Activated naive CD8-positive, alpha-beta T cell (primary cell): ENCODE data around the gene ATP10D.

Source experiments
- H3K27ac Mint-ChIP-seq: one replicate; pipeline ENCODE4 v1.8.0; 2021; ENCODE audit warnings: mixed read lengths
- H3K27me3 Mint-ChIP-seq: one replicate; pipeline ENCODE4 v1.8.0; 2021; ENCODE audit warnings: mixed read lengths
- H3K36me3 Mint-ChIP-seq: one replicate; pipeline ENCODE4 v1.8.0; 2021; ENCODE audit warnings: mixed read lengths
- H3K4me1 Mint-ChIP-seq: one replicate; pipeline ENCODE4 v1.8.0; 2021; ENCODE audit warnings: low read depth, mixed read lengths
- H3K4me3 Mint-ChIP-seq: one replicate; pipeline ENCODE4 v1.8.0; 2021; ENCODE audit warnings: mild to moderate bottlenecking, mixed read lengths
- H3K9me3 Mint-ChIP-seq: one replicate; pipeline ENCODE4 v1.8.0; 2021; ENCODE audit warnings: low read depth, mixed read lengths

ATP10D gene

DNA sequence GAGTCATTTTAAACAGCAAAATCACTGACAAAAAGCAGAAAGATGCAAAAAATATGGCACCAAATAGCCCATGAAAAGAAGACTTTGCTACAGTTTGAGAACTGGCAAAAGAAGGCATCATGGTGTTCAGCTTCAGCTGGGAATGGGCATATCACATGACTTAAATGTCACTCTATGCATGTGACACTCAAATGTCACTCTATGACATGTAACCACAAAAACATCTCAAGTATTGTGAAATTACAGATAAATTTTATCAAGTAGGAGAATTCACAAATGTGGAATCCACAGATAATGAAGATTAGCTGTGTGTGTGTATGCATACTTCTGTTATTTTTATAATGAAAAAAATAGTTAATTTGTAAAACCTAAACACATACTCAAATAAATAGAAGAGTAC lies 81.9 kb downstream of the ATP10D start:
- H3K27ac Mint-ChIP-seq, result no peak overlapping the region
- H3K36me3 Mint-ChIP-seq, result peaks cover 8% of the 10 kb centered on the region
- no peaks in the 10 kb centered on the region for H3K9me3 Mint-ChIP-seq
- H3K4me1 Mint-ChIP-seq, result no peaks in the 10 kb centered on the region
- no peaks in the 10 kb centered on the region for H3K27me3 Mint-ChIP-seq
- no peak overlapping the region for H3K4me3 Mint-ChIP-seq

DNA sequence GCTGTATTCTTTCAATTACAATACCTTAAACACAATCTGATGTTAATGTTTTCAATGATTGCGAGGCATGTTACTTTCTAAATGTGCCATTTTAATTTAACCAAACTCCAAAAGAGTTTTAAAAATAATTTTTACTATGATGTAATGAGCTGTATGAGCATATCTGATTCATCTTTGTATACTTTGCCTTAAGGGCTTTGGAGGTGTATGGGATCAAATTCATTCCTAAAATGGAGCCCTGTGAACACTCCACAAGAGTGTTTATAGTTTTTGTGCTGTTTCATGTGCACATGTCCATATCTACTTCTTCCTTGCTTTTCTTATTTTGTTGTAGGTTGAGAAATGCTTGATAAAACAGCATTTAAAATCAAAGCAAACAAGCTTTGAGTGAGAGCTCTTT lies 82.4 kb downstream of the ATP10D start:
- H3K4me1 Mint-ChIP-seq, result no peaks in the 10 kb centered on the region
- H3K27me3 Mint-ChIP-seq, result no peaks in the 10 kb centered on the region
- H3K27ac Mint-ChIP-seq, result no peak overlapping the region
- no peak overlapping the region for H3K4me3 Mint-ChIP-seq
- H3K36me3 Mint-ChIP-seq, result peaks cover 8% of the 10 kb centered on the region
- no peaks in the 10 kb centered on the region for H3K9me3 Mint-ChIP-seq

DNA sequence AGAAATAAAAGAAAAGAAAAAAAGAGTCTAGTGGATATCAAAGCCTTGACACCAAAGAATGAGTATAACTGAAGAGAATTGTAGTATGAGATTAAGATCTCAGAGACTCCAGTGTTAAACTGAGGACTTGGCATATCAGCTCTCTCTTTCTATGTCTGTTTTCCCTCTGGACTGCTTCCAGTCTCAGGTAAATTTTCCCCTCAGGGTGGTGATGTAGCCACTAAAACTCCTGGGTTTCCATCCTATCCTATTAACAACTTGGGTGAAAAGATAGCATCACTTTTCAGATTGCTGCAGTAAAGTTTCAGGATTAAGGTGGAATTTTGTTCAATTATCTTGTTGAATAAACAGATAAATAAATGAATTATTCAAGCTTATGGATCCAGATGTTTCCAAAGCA lies 85.7 kb downstream of the ATP10D start:
- no peak overlapping the region for H3K27ac Mint-ChIP-seq
- H3K9me3 Mint-ChIP-seq, result no peaks in the 10 kb centered on the region
- H3K4me3 Mint-ChIP-seq, result no peak overlapping the region
- H3K4me1 Mint-ChIP-seq, result no peaks in the 10 kb centered on the region
- no peaks in the 10 kb centered on the region for H3K27me3 Mint-ChIP-seq
- peaks cover 14% of the 10 kb centered on the region for H3K36me3 Mint-ChIP-seq

DNA sequence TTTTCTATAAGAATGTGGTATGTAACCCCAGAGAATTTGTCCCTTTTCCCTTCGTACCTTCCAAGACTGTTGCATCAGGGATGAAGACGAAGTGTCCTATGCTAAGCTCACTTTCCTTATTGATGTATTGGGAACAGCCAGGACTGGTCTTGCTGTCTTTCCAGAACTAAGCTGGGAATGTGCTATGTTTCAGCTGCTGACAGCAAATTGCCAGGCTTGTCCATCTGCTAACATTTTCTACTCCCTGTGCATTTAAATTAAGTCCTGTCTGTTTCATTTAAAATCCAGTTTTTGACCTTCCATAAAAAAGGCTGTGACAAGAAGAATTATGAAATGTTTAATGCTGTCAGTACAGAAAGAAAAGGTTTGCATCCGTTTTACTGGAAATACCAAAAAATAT lies 87.9 kb downstream of the ATP10D start:
- peaks cover 23% of the 10 kb centered on the region for H3K36me3 Mint-ChIP-seq
- H3K9me3 Mint-ChIP-seq, result no peaks in the 10 kb centered on the region
- H3K27ac Mint-ChIP-seq, result no peak overlapping the region
- no peak overlapping the region for H3K4me3 Mint-ChIP-seq
- no peaks in the 10 kb centered on the region for H3K27me3 Mint-ChIP-seq
- no peaks in the 10 kb centered on the region for H3K4me1 Mint-ChIP-seq

DNA sequence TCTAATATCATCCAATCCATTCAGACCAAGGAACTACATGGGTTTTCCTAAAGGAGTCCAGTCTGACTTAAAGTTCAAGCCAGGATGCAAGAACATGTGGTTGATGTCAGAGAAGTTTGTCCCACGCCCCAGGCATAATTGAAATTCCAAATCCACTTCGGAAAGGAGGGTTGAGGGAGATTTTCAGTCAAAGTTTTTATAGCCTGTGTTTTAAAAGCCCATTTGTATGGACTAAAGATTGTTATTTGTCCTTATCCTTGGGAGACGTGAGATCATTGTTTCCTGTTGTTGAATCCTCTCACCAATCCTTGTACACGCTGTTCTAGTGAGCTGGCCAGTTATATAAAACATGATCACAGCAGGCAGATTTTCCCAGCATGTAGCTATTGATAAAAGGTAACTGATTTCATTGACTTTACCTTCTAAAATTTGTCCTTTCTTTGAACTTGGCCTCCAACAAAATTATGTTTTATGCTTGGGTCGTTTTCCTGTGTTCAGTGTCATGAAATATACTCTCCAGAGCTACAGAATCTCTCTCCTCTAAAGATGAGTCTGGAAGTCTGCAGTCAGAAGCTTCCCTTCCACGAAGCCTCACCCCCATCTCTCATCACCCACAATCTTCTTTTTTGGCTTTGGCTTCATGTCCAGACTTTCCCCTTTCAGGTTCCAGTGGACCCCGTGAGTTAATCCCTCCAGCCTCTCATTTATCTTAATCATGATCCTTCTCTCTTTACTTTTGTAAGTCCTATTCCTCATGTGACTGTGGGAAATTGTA lies 92.9 kb downstream of the ATP10D start:
- no peaks in the 10 kb centered on the region for H3K9me3 Mint-ChIP-seq
- no peaks in the 10 kb centered on the region for H3K4me1 Mint-ChIP-seq
- H3K4me3 Mint-ChIP-seq, result no peak overlapping the region
- H3K27ac Mint-ChIP-seq, result no peak overlapping the region
- H3K27me3 Mint-ChIP-seq, result no peaks in the 10 kb centered on the region
- peaks cover 33% of the 10 kb centered on the region for H3K36me3 Mint-ChIP-seq

DNA sequence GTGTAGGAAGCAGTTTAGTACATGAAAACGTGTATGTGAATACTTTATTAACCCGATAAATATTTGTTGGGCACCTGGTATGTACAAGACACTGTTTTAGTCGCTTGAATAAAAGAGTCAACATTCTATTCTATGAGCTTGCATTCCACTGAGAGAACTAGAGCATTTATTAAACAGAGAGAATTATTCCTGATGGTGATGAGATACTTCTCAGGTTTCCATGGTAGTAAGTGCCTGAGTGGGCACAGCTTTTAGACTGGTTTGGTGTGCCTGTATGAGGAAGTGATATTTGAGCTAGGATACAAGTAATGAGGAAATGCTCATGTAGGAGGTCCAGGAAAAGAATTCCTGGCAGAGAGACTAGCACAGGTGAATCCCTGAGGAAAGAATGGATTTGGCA lies 94.2 kb downstream of the ATP10D start:
- H3K4me1 Mint-ChIP-seq, result no peaks in the 10 kb centered on the region
- H3K27ac Mint-ChIP-seq, result no peak overlapping the region
- H3K36me3 Mint-ChIP-seq, result peaks cover 30% of the 10 kb centered on the region
- H3K27me3 Mint-ChIP-seq, result no peaks in the 10 kb centered on the region
- no peaks in the 10 kb centered on the region for H3K9me3 Mint-ChIP-seq
- H3K4me3 Mint-ChIP-seq, result no peak overlapping the region

DNA sequence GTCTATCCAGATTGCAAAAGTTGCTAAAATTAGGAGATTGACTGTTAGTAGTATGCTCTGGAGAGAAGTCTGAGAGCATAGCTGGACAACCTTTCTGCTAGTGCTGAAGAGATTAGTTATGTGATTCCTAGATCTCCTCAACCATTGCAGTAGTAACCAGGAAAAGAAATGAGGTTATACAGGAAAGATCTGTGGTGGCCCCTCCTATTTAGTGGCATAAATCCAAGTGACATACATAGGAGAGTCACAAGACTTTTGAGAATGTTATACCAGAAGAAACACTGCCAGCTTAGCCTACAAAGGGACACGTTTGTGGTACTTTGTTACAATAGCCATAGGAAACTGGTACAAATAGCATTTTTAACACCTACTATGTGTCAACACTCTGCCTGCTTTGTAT lies 105.2 kb downstream of the ATP10D start:
- Mint-ChIP-seq H3K9me3 (peaks cover 10% of the 10 kb centered on the region), H3K4me3 (no peak overlapping the region), H3K36me3 (peaks cover 25% of the 10 kb centered on the region), H3K27me3 (no peaks in the 10 kb centered on the region), H3K27ac (no peak overlapping the region), H3K4me1 (no peaks in the 10 kb centered on the region)

DNA sequence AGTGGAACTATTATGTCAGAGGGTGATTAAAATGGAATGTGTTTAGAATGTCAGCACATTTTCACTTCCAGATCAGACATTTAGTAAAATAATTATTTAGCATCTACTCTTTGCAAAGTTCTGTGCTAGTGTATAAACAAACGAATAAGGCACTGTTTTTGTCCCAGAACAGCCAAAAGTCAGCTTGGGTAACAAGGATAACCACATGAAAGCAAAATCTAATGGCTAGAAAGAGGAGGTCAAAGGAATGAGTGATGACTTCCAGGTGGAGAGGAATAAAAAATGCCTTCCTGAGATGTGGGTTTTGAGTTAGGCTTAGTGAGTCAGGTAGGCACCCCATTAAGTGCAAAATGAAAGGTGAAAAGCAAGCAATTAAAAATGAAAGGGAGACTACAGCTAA lies 112.6 kb downstream of the ATP10D start:
- no peaks in the 10 kb centered on the region for H3K27me3 Mint-ChIP-seq
- no peaks in the 10 kb centered on the region for H3K36me3 Mint-ChIP-seq
- H3K27ac Mint-ChIP-seq, result no peak overlapping the region
- H3K9me3 Mint-ChIP-seq, result no peaks in the 10 kb centered on the region
- H3K4me1 Mint-ChIP-seq, result no peaks in the 10 kb centered on the region
- no peak overlapping the region for H3K4me3 Mint-ChIP-seq

DNA sequence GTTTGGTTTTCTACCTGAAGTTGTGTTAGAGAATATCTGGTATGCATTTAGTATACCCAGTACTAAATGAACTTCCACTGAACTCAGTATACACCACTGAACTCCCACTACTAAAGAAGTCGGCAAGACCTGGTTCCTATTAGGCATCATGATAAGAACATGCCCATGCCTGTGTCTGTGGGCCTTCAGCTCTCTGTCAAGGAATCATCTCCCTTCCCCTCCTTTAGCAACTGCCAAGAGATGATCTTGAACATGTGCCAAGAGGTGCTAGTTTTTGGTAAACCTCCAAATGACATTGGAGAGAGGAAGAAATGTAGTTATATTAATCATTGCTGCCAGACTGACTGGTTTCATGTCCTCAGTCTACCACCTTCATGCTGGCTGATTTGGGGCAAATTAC lies 113.2 kb downstream of the ATP10D start:
- Mint-ChIP-seq H3K27ac (no peak overlapping the region), H3K4me1 (no peaks in the 10 kb centered on the region), H3K27me3 (no peaks in the 10 kb centered on the region), H3K4me3 (no peak overlapping the region), H3K36me3 (no peaks in the 10 kb centered on the region), H3K9me3 (no peaks in the 10 kb centered on the region)

DNA sequence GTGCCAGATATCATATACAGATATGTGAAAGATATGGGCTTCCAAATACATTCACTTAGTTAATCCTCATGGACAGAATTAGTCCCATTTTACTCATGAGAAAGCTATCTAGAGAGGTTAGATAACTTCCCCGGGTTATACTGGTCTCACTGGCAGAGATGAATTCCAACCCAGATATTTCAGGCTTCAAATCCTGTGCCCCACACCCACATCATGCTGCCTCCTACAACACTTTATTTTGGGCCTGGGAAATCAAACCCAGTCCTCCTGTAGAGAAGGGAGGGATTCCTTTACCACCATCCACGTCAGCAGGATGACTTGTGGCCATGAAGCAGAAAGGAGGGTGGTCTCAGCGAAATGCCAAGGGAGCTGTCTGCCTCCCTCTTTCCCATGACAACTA lies 113.8 kb downstream of the ATP10D start:
- Mint-ChIP-seq H3K27me3 (no peaks in the 10 kb centered on the region), H3K27ac (no peak overlapping the region), H3K36me3 (no peaks in the 10 kb centered on the region), H3K4me3 (no peak overlapping the region), H3K4me1 (no peaks in the 10 kb centered on the region), H3K9me3 (no peaks in the 10 kb centered on the region)

DNA sequence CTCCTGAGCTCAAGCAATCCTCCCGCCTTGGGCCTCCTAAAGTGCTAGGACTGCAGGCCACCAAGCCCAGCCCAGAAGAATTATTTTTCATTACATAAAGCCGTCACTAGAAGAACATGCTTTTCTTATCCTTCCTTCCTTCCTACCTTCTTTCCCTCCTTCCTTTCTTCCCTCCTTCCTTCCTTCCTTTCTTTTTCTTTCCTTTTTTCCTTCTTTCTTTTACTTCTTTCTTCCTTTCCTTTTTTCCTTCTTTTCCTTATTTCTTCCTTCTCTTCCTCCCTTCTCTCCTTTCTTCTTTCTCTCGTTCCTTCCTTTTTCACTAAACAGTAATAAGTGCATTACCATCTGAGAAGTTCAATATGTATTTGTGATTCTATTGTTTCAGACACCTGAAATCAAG lies 121.4 kb downstream of the ATP10D start:
- H3K4me3 Mint-ChIP-seq, result no peak overlapping the region

DNA sequence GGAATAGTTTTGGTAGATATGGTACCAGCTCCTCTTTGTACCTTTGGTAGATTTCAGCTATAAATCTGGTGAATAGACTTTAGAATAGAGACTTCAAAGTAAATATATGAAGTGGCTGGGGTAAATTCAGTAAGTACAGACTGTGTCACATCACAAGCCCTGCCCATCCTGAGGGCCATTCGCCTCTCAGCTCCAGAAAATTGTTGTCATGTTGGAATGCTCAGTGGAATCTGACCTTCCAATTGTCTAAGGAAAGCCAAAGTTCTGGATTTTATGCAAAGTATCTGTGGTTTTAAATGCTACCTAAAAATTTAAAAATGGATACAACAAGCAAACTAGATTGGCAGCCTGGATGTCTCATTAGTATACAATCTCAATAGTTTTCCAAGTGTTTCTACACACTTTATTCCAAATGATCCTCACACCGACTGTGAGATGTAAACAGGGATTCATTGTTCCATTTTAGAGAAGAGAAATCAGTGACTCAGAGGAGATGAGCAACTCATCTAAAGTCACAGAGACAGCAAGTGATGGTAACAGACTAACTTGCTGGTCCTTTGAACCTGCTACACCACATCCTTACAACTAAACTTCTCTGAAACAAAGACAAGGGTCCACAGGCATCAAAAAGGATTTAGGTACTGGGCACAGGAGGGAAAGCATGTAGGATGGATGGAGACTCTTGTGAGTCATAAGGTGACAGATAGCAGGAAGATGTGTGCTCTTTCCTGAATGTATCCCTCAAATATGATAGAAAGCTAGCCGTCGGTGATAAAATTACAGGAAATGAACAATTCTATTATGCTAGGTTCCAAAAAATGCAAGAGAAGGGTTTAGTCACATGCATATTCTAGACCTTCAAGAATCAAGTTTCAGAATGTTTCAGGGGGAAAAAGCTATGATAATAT lies 127.3 kb downstream of the ATP10D start:
- no peaks in the 10 kb centered on the region for H3K4me1 Mint-ChIP-seq
- no peak overlapping the region for H3K4me3 Mint-ChIP-seq
- no peaks in the 10 kb centered on the region for H3K36me3 Mint-ChIP-seq
- H3K27ac Mint-ChIP-seq, result no peak overlapping the region
- H3K9me3 Mint-ChIP-seq, result no peaks in the 10 kb centered on the region
- no peaks in the 10 kb centered on the region for H3K27me3 Mint-ChIP-seq

More for the DNA sequence above, 121.4 kb downstream of the ATP10D start:
- H3K27me3 Mint-ChIP-seq, result no peaks in the 10 kb centered on the region
- H3K27ac Mint-ChIP-seq, result no peak overlapping the region
- peaks cover 2% of the 10 kb centered on the region for H3K36me3 Mint-ChIP-seq
- H3K4me1 Mint-ChIP-seq, result no peaks in the 10 kb centered on the region
- no peaks in the 10 kb centered on the region for H3K9me3 Mint-ChIP-seq

DNA sequence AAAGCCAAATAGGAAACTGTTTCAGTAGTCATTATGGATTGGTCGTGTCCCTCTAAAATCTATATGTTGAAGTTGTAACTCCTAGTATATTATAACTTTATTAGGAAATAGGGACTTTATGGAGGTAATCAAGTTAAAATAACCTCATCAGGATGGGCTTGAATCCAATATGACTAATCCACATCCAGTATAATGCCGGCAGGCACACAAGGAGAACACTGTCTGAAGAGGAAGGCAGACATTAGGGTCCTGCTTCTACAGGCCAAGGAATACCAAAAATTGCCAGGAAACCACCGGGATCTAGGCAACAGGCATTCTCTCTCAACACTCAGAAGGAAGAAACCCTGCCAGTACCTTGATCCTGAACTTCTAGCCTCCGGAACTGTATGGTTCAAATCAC lies 130.3 kb downstream of the ATP10D start:
- no peaks in the 10 kb centered on the region for H3K9me3 Mint-ChIP-seq
- no peaks in the 10 kb centered on the region for H3K4me1 Mint-ChIP-seq
- H3K27me3 Mint-ChIP-seq, result no peaks in the 10 kb centered on the region
- no peak overlapping the region for H3K27ac Mint-ChIP-seq
- no peaks in the 10 kb centered on the region for H3K36me3 Mint-ChIP-seq
- no peak overlapping the region for H3K4me3 Mint-ChIP-seq

DNA sequence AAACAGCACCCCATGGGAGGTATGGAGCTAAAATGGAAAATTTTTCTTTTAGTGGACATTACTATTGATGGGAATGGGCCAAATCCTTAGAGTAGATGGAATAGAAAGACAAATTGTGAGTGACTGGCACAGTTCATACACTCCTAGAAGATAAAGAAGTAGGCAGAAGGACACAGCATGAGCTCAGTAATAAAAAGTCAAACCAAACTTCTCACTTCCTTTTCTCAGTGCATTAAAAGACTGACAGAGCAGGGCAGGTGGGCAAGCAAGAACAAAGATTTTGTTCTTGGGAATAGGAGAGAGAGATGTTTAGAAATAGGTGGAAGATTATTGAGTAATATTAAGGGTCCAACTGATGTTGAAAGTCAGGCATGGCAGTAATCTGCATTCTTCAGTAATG lies 132.5 kb downstream of the ATP10D start:
- no peaks in the 10 kb centered on the region for H3K9me3 Mint-ChIP-seq
- H3K36me3 Mint-ChIP-seq, result no peaks in the 10 kb centered on the region
- no peak overlapping the region for H3K4me3 Mint-ChIP-seq
- no peaks in the 10 kb centered on the region for H3K27me3 Mint-ChIP-seq
- H3K27ac Mint-ChIP-seq, result no peak overlapping the region
- H3K4me1 Mint-ChIP-seq, result no peaks in the 10 kb centered on the region

DNA sequence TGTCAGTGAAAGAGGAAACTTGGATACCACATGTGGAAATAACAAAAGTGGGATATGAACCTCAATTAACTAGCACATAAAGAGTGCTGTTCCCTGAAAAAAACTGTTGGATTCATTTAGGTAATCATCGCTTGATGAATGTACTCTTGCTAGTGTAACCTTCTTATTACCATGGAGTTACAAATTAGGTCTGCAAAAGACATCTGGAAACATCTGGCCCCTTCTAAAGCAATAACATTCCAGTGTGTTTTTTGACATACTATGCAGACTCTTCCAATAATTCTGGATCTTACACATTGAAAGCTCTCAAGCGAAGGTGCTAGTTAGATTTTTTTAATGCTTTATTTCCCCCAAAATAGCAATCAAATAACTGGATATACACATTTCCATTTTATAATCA lies 134.6 kb downstream of the ATP10D start:
- H3K27ac Mint-ChIP-seq, result no peak overlapping the region
- H3K27me3 Mint-ChIP-seq, result no peaks in the 10 kb centered on the region
- H3K4me3 Mint-ChIP-seq, result no peak overlapping the region
- no peaks in the 10 kb centered on the region for H3K9me3 Mint-ChIP-seq
- no peaks in the 10 kb centered on the region for H3K4me1 Mint-ChIP-seq
- no peaks in the 10 kb centered on the region for H3K36me3 Mint-ChIP-seq
